Measurements from ENCODE around the gene CITED1. TPM values are rescaled to one million over a fixed set of nuclear protein-coding genes. Genes with fewer than 3 reads are reported as not detected.

The CITED1 gene
- total and polyA plus RNA-seq, 2 of the 13 experiments (the other 11 are each of a cell fraction or from before 2014, with no cell fraction given) = 0.09 TPM; not detected in 1

DNA sequence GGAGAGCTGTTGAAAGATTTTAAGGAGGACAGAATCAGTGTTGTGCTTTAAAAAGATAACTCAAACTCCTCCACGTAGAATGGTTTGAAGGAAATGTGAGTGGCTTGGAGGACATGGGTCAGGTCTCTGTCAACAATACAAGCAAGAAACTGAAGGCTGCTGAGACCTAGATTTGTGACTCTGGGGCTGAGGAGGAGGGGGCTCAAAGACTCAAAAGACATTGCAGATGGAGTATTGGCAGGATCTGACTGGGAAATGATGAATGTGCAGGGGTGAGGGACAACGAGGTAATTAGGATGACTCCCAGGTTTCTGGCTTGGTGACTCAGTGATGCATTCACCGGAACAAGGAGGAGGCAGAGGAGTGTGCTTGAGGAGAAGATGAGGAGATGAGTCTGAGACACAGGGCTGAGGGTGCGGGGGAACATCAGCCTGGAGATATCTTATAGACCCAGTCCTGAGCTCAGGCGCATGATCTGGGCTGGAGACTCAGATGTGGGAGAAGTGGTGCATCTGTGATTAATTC, 25.3 kb downstream of the CITED1 start (continued):
- TF ChIP-seq, protein P1, sequence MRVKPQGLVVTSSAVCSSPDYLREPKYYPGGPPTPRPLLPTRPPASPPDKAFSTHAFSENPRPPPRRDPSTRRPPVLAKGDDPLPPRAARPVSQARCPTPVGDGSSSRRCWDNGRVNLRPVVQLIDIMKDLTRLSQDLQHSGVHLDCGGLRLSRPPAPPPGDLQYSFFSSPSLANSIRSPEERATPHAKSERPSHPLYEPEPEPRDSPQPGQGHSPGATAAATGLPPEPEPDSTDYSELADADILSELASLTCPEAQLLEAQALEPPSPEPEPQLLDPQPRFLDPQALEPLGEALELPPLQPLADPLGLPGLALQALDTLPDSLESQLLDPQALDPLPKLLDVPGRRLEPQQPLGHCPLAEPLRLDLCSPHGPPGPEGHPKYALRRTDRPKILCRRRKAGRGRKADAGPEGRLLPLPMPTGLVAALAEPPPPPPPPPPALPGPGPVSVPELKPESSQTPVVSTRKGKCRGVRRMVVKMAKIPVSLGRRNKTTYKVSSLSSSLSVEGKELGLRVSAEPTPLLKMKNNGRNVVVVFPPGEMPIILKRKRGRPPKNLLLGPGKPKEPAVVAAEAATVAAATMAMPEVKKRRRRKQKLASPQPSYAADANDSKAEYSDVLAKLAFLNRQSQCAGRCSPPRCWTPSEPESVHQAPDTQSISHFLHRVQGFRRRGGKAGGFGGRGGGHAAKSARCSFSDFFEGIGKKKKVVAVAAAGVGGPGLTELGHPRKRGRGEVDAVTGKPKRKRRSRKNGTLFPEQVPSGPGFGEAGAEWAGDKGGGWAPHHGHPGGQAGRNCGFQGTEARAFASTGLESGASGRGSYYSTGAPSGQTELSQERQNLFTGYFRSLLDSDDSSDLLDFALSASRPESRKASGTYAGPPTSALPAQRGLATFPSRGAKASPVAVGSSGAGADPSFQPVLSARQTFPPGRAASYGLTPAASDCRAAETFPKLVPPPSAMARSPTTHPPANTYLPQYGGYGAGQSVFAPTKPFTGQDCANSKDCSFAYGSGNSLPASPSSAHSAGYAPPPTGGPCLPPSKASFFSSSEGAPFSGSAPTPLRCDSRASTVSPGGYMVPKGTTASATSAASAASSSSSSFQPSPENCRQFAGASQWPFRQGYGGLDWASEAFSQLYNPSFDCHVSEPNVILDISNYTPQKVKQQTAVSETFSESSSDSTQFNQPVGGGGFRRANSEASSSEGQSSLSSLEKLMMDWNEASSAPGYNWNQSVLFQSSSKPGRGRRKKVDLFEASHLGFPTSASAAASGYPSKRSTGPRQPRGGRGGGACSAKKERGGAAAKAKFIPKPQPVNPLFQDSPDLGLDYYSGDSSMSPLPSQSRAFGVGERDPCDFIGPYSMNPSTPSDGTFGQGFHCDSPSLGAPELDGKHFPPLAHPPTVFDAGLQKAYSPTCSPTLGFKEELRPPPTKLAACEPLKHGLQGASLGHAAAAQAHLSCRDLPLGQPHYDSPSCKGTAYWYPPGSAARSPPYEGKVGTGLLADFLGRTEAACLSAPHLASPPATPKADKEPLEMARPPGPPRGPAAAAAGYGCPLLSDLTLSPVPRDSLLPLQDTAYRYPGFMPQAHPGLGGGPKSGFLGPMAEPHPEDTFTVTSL (CRISPR knock-in tag; IDR thresholded peaks at IDR 0.05; ENCODE audit: borderline replicate concordance) = no peak

DNA sequence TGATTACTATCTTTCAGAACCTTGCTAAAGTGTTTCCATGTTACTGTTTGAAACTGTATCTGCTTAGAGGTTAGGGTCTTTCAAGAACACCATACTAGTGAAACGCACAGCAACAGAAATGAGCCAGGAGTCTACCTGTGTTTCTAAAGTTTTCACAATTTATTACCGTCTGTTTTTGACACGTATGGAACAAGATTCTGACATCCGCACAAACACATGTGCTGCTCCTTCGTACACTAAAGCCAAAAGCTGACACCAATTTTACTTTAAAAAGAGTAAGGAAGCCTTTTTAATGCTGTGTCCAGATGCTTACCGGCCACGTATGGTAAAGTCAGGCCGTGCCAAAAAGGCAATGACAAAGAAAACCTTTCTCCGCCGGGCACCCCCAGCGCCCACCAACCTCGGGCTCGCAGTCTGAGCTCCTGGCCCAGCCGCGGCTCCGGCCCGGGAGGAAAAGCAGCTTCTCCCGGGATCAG, 29.2 kb downstream of the CITED1 start:
- CTCF ChIA-PET (ENCODE audit: low intra/inter-chr PET ratio, low total read pairs) = no interaction called here
- POLR2A ChIA-PET = interaction anchor here (0.9 to 2.1 kb wide), 11 partner anchors 9 to 438 kb away, joined by 3 to 10 read pairs (median 6); partner anchors contain the start of genes ERCC6L, PHKA1 and PIN4
- Histone ChIP-seq H3K36me3 (replicated peaks in 1 of 2; ENCODE audit: control insufficient read depth in 1 of 2, insufficient read depth in 2 of 2, low read length in 2 of 2) (peaks cover 1 to 32% of the 10 kb centered on the region in 2 experiments), H2AFZ (ENCODE audit: low read length) (no peak overlapping the region), H4K20me1 (ENCODE audit: insufficient read depth, low read length) (0 out of 2 replicates have a peak, but pooled peaks cover 13% of the 10 kb centered on the region), H3K27me3 (ENCODE audit: control insufficient read depth in 1 of 2, insufficient read depth in 2 of 2, low read length in 2 of 2) (peaks cover 0 to 1% of the 10 kb centered on the region in 2 experiments; a peak in 1 of 5 replicates), H3K79me2 (ENCODE audit: insufficient read depth, low read length) (peaks cover 28% of the 10 kb centered on the region), H3K4me2 (ENCODE audit: low read depth, low read length) (peak overlapping the region; percentile 67), H3K9ac (ENCODE audit: insufficient read depth, low read depth, low read length) (peak overlapping the region; percentile 88), H3K4me1 (ENCODE audit: insufficient read depth, low read length) (peaks cover 41% of the 10 kb centered on the region), H3K9me3 (ENCODE audit: low read length) (no peaks in the 10 kb centered on the region), H3K27ac (ENCODE audit: extremely low read length, insufficient read depth, low read length) (peak overlapping the region; percentile 74), H3K4me3 (replicated peaks in 1 of 3; ENCODE audit: insufficient read depth in 1 of 3, low read depth in 2 of 3, low read length in 3 of 3) (peak overlapping the region; percentile 80 to 85 (median 84))
- peak; percentile 15 for FAIRE-seq
- BruUV-seq (replicated peaks) = TSS peak; percentile 66
- in situ Hi-C loops (cut with HindIII; ENCODE audit: extremely low pct_ligation_motif_present, low pct_unique_long_range_greater_than_20kb) (loop anchor here (25.0 kb wide), 1 partner anchor 436 kb away; the partner anchor contains the start of gene PHKA1), intact Hi-C loops (cut with micrococcal nuclease; ENCODE audit: unreplicated experiment) (no loop called here)
- ATAC-seq = no peak
- 3% methylated on average over 5 of the region's 18 CpGs for WGBS (ENCODE audit: low lambda C conversion rate)
- no peak for DNase-seq (ENCODE audit: low spot score)
- TF ChIP-seq, protein P2, sequence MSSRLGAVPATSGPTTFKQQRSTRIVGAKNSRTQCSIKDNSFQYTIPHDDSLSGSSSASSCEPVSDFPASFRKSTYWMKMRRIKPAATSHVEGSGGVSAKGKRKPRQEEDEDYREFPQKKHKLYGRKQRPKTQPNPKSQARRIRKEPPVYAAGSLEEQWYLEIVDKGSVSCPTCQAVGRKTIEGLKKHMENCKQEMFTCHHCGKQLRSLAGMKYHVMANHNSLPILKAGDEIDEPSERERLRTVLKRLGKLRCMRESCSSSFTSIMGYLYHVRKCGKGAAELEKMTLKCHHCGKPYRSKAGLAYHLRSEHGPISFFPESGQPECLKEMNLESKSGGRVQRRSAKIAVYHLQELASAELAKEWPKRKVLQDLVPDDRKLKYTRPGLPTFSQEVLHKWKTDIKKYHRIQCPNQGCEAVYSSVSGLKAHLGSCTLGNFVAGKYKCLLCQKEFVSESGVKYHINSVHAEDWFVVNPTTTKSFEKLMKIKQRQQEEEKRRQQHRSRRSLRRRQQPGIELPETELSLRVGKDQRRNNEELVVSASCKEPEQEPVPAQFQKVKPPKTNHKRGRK (CRISPR knock-in tag; IDR thresholded peaks at IDR 0.05) = no peak
- TF ChIP-seq, protein P3, sequence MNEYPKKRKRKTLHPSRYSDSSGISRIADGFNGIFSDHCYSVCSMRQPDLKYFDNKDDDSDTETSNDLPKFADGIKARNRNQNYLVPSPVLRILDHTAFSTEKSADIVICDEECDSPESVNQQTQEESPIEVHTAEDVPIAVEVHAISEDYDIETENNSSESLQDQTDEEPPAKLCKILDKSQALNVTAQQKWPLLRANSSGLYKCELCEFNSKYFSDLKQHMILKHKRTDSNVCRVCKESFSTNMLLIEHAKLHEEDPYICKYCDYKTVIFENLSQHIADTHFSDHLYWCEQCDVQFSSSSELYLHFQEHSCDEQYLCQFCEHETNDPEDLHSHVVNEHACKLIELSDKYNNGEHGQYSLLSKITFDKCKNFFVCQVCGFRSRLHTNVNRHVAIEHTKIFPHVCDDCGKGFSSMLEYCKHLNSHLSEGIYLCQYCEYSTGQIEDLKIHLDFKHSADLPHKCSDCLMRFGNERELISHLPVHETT (CRISPR knock-in tag; conservative IDR thresholded peaks at IDR 0.05) = no peak
- TF ChIP-seq, protein P4, sequence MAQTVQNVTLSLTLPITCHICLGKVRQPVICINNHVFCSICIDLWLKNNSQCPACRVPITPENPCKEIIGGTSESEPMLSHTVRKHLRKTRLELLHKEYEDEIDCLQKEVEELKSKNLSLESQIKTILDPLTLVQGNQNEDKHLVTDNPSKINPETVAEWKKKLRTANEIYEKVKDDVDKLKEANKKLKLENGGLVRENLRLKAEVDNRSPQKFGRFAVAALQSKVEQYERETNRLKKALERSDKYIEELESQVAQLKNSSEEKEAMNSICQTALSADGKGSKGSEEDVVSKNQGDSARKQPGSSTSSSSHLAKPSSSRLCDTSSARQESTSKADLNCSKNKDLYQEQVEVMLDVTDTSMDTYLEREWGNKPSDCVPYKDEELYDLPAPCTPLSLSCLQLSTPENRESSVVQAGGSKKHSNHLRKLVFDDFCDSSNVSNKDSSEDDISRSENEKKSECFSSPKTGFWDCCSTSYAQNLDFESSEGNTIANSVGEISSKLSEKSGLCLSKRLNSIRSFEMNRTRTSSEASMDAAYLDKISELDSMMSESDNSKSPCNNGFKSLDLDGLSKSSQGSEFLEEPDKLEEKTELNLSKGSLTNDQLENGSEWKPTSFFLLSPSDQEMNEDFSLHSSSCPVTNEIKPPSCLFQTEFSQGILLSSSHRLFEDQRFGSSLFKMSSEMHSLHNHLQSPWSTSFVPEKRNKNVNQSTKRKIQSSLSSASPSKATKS (CRISPR knock-in tag; IDR thresholded peaks at IDR 0.05) = no peak
- TF ChIP-seq, protein P5, sequence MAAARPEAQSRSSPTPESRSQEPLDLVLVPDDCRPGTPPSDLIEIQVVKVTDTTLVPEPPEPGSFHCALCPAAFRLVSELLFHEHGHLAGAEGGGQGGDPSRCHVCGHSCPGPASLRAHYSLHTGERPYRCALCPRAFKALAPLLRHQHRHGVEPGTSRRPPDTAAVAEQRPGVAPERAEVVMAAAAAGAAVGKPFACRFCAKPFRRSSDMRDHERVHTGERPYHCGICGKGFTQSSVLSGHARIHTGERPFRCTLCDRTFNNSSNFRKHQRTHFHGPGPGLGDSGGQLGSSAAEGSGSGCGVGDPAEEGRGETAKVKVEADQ (CRISPR knock-in tag; IDR thresholded peaks at IDR 0.05; ENCODE audit: borderline replicate concordance) = no peak
- TF ChIP-seq, protein P6, sequence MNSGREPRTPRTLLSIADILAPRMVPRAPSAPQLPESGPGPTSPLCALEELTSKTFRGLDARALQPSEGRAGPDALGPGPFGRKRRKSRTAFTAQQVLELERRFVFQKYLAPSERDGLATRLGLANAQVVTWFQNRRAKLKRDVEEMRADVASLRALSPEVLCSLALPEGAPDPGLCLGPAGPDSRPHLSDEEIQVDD (CRISPR knock-in tag; IDR thresholded peaks at IDR 0.05; ENCODE audit: borderline replicate concordance) = no peak
- TF ChIP-seq PHB2 (IDR thresholded peaks at IDR 0.05; ENCODE audit: partially characterized antibody) (no peak), ZFP41 (CRISPR knock-in tag; IDR thresholded peaks at IDR 0.05; ENCODE audit: borderline replicate concordance) (no peak)
